HepG2 (cell line): ENCODE data around the gene HLA-DMB. TPM values are rescaled to one million over a fixed set of nuclear protein-coding genes. Genes with fewer than 3 reads are reported as not detected.

ENCODE experiments used
- ETV5 ChIP-seq: IDR thresholded peaks from 2 replicates; pipeline ENCODE4 v1.6.1; 2018; ENCODE audit warnings: missing biosample characterization, missing genetic modification reagents, inconsistent platforms, borderline replicate concordance
- FOXO1 ChIP-seq: sonication (generic); formaldehyde crosslinking; IDR thresholded peaks from 2 replicates; pipeline ENCODE4 v1.4.0; 2020; ENCODE audit warnings: missing genetic modification reagents
- FOXO4 ChIP-seq: sonication (generic); formaldehyde crosslinking; conservative IDR thresholded peaks from 2 replicates; pipeline ENCODE4 v1.8.1; 2023; ENCODE audit warnings: missing genetic modification reagents
- GABPA ChIP-seq, 2 experiments: IDR thresholded peaks; 2 replicates each; pipeline ENCODE4 v1.6.1; 2011 to 2016; ENCODE audit warnings: low read depth in 2 of 2, low read length in 1 of 2, missing biosample characterization in 1 of 2, missing genetic modification characterization in 1 of 2
- KDM1A ChIP-seq: IDR thresholded peaks from 2 replicates; pipeline ENCODE4 v1.6.1; 2016; ENCODE audit warnings: missing compliant biosample characterization
- MED1 ChIP-seq: sonication (generic); formaldehyde crosslinking; IDR thresholded peaks from 2 replicates; pipeline ENCODE4 v1.4.0; 2020; ENCODE audit warnings: missing genetic modification reagents
- MEIS2 ChIP-seq: sonication (generic); formaldehyde crosslinking; IDR thresholded peaks from 2 replicates; pipeline ENCODE4 v1.9.0; 2021; ENCODE audit warnings: mild to moderate bottlenecking, missing genetic modification reagents
- NR2C2 ChIP-seq: sonication (generic); formaldehyde crosslinking; IDR thresholded peaks from 2 replicates; pipeline ENCODE4 v1.4.0; 2020; ENCODE audit warnings: missing genetic modification reagents, mild to moderate bottlenecking, moderate library complexity, borderline replicate concordance
- PCBP1 ChIP-seq: fragments of 200-400 bp; formaldehyde crosslinking; IDR thresholded peaks from 2 replicates; pipeline ENCODE4 v1.6.1; 2017; ENCODE audit warnings: mild to moderate bottlenecking, low read depth, low read length, borderline replicate concordance
- PLSCR1 ChIP-seq: sonication (generic); formaldehyde crosslinking; IDR thresholded peaks from 2 replicates; pipeline ENCODE4 v1.5.0; 2020; ENCODE audit warnings: missing genetic modification reagents, mild to moderate bottlenecking, borderline replicate concordance
- SMC3 ChIP-seq: IDR thresholded peaks from 2 replicates; pipeline ENCODE4 v1.6.1; 2011; ENCODE audit warnings: low read length, improper control_type of control experiment
- SNAPC2 ChIP-seq: sonication (generic); formaldehyde crosslinking; IDR thresholded peaks from 2 replicates; pipeline ENCODE4 v1.8.1; 2022; ENCODE audit warnings: mild to moderate bottlenecking, missing genetic modification reagents
- SOX5 ChIP-seq: IDR thresholded peaks from 2 replicates; pipeline ENCODE4 v1.6.1; 2016; ENCODE audit warnings: borderline replicate concordance
- TIGD3 ChIP-seq: sonication (generic); formaldehyde crosslinking; IDR thresholded peaks from 2 replicates; pipeline ENCODE4 v1.5.1; 2020; ENCODE audit warnings: mild to moderate bottlenecking, missing genetic modification reagents, borderline replicate concordance
- ZFP1 ChIP-seq: IDR thresholded peaks from 2 replicates; pipeline ENCODE4 v1.6.1; 2016
- ZNF235 ChIP-seq: sonication (generic); formaldehyde crosslinking; IDR thresholded peaks from 2 replicates; pipeline ENCODE4 v1.8.1; 2023; ENCODE audit warnings: mild to moderate bottlenecking, missing genetic modification reagents, borderline replicate concordance
- ZNF414 ChIP-seq: sonication (generic); formaldehyde crosslinking; IDR thresholded peaks from 2 replicates; pipeline ENCODE4 v1.5.0; 2020; ENCODE audit warnings: missing genetic modification reagents
- ZNF784 ChIP-seq: sonication (generic); formaldehyde crosslinking; IDR thresholded peaks from 2 replicates; pipeline ENCODE4 v1.5.1; 2020; ENCODE audit warnings: missing genetic modification reagents, mild to moderate bottlenecking, borderline replicate concordance
- ZNF878 ChIP-seq: sonication (generic); formaldehyde crosslinking; IDR thresholded peaks from 2 replicates; pipeline ENCODE4 v1.8.1; 2023; ENCODE audit warnings: mild to moderate bottlenecking, missing genetic modification reagents, moderate library complexity
- polyA plus RNA-seq, 8 experiments: library from polyadenylated mRNA; depleted of rRNA in 3 of 8; stranded (reverse) in 7 of 8; unstranded in 1 of 8; fragments of >200 nt; fragmentation: Illumina TruSeq in 4 of 8; extraction: Trizol in 4 of 8; gene quantifications; 2 replicates each; pipeline versions ENCODE4 v1.2.1 to v1.2.3, GENCODE V29; 2011 to 2016; ENCODE audit warnings: low read depth in 4 of 8, missing spikeins in 1 of 8, mixed read lengths in 1 of 8; ENCODE audit not compliant: insufficient read depth in 1 of 8
- total RNA-seq, 5 experiments: library from RNA; depleted of rRNA; stranded (reverse); fragments of >200 nt; fragmentation: Illumina TruSeq; extraction: Trizol; gene quantifications; 2 replicates each; pipeline ENCODE4 v1.2.3, GENCODE V29; 2016; ENCODE audit warnings: low read depth in 1 of 5
- TF ChIP-seq, protein P1 (sequence below): sonication (generic); formaldehyde crosslinking; IDR thresholded peaks from 2 replicates; pipeline ENCODE4 v1.4.0; 2020; ENCODE audit warnings: missing genetic modification reagents

Gene HLA-DMB
- total and polyA plus RNA-seq, 2 of the 13 experiments (the other 11 are each of a cell fraction or from before 2014, with no cell fraction given) = not detected

GRCh38 chr6:32967151-32968091 lies 26.6 kb upstream of the HLA-DMB start (continued):
- TF ChIP-seq TIGD3 (CRISPR knock-in tag) (0 out of 2 replicates have a peak, but pooled peaks have one; percentile 5), ZNF414 (0 out of 2 replicates have a peak, but pooled peaks have one; percentile 72), FOXO1 (0 out of 2 replicates have a peak, but pooled peaks have one; percentile 20), KDM1A (CRISPR knock-in tag) (0 out of 2 replicates have a peak, but pooled peaks have one; percentile 56), MED1 (peak; percentile 52; the same call in 1 of the 2 replicates), SMC3 (peak; percentile 55; the same call in 1 of the 2 replicates), SOX5 (peak; percentile 38; the same call in 1 of the 2 replicates), PLSCR1 (CRISPR knock-in tag) (0 out of 2 replicates have a peak, but pooled peaks have one; percentile 44), ZFP1 (CRISPR knock-in tag) (peak; percentile 44; the same call in 1 of the 2 replicates), GABPA (IDR thresholded peaks at IDR 0.05; ENCODE audit: low read depth, low read length) (no peak), GABPA (CRISPR knock-in tag; IDR thresholded peaks at IDR 0.05; ENCODE audit: low read depth) (peak; percentile 87), ZNF784 (CRISPR knock-in tag) (no peak), SNAPC2 (CRISPR knock-in tag) (no peak), ETV5 (CRISPR knock-in tag) (peak; percentile 43; the same call in 1 of the 2 replicates), FOXO4 (peak; percentile 97), PCBP1 (no peak), ZNF235 (CRISPR knock-in tag) (peak; percentile 6; the same call in 1 of the 2 replicates), ZNF878 (CRISPR knock-in tag) (peak; percentile 1; the same call in 1 of the 2 replicates), NR2C2 (peak; percentile 93), MEIS2 (CRISPR knock-in tag) (0 out of 2 replicates have a peak, but pooled peaks have one; percentile 40)
- TF ChIP-seq, protein P1, sequence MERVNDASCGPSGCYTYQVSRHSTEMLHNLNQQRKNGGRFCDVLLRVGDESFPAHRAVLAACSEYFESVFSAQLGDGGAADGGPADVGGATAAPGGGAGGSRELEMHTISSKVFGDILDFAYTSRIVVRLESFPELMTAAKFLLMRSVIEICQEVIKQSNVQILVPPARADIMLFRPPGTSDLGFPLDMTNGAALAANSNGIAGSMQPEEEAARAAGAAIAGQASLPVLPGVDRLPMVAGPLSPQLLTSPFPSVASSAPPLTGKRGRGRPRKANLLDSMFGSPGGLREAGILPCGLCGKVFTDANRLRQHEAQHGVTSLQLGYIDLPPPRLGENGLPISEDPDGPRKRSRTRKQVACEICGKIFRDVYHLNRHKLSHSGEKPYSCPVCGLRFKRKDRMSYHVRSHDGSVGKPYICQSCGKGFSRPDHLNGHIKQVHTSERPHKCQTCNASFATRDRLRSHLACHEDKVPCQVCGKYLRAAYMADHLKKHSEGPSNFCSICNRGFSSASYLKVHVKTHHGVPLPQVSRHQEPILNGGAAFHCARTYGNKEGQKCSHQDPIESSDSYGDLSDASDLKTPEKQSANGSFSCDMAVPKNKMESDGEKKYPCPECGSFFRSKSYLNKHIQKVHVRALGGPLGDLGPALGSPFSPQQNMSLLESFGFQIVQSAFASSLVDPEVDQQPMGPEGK (CRISPR knock-in tag) = peak; percentile 60
